ENCODE data around the gene MALRD1.

MALRD1 gene

GRCh38 chr10:19111501-19112267, 63.1 kb downstream of the MALRD1 start:
- DNase-seq: no peak

GRCh38 chr10:19117438-19117837, 68.8 kb downstream of the MALRD1 start:
- no peak for DNase-seq

- no peak for DNase-seq
These were observed 70.6 kb downstream of the MALRD1 start for GRCh38 chr10:19119191-19119590.

- no peak for DNase-seq
These were observed 71.8 kb downstream of the MALRD1 start for GRCh38 chr10:19120381-19120908.

- no peak for DNase-seq
These were observed 85.4 kb downstream of the MALRD1 start for GRCh38 chr10:19133992-19134391.

GRCh38 chr10:19142967-19143366, 94.4 kb downstream of the MALRD1 start:
- DNase-seq: no peak

- DNase-seq: no peak
These were observed 95.6 kb downstream of the MALRD1 start for GRCh38 chr10:19144206-19144605.

- no peak for DNase-seq
These were observed 105.8 kb downstream of the MALRD1 start for GRCh38 chr10:19154375-19154774.

GRCh38 chr10:19158358-19158757, 109.8 kb downstream of the MALRD1 start:
- DNase-seq: no peak

- no peak for DNase-seq
These were observed 110.3 kb downstream of the MALRD1 start for GRCh38 chr10:19158870-19159269.

- no peak for DNase-seq
These were observed 115.9 kb downstream of the MALRD1 start for GRCh38 chr10:19164461-19164860.

- DNase-seq: no peak
These were observed 120.0 kb downstream of the MALRD1 start for GRCh38 chr10:19168584-19168983.

- no peak for DNase-seq
These were observed 120.4 kb downstream of the MALRD1 start for GRCh38 chr10:19169041-19169440.

GRCh38 chr10:19169684-19170083, 121.1 kb downstream of the MALRD1 start:
- no peak for DNase-seq

GRCh38 chr10:19178675-19179074, 130.1 kb downstream of the MALRD1 start:
- DNase-seq: no peak

GRCh38 chr10:19184891-19185290, 136.3 kb downstream of the MALRD1 start:
- no peak for DNase-seq

- DNase-seq: no peak
These were observed 146.3 kb downstream of the MALRD1 start for GRCh38 chr10:19194866-19195265.

- DNase-seq: no peak
These were observed 147.1 kb downstream of the MALRD1 start for GRCh38 chr10:19195698-19196097.

GRCh38 chr10:19200211-19200610, 151.6 kb downstream of the MALRD1 start:
- DNase-seq: no peak

- DNase-seq: no peak
These were observed 155.8 kb downstream of the MALRD1 start for GRCh38 chr10:19204246-19204917.

- no peak for DNase-seq
These were observed 160.7 kb downstream of the MALRD1 start for GRCh38 chr10:19209319-19209718.

GRCh38 chr10:19212590-19212989, 164.0 kb downstream of the MALRD1 start:
- no peak for DNase-seq

GRCh38 chr10:19221216-19221615, 172.6 kb downstream of the MALRD1 start:
- no peak for DNase-seq

GRCh38 chr10:19226025-19226424, 177.4 kb downstream of the MALRD1 start:
- no peak for DNase-seq

Measured in CD4-positive, alpha-beta T cell treated with Interleukin-21 for 1 hour (primary cell).